Measurements from ENCODE around the gene SOCS4.

The SOCS4 gene

GRCh38 chr14:55094292-55095157 is 67.5 kb downstream of the SOCS4 start:
- Mint-ChIP-seq H3K27me3 (no peaks in the 10 kb centered on the region), H3K9me3 (no peaks in the 10 kb centered on the region), H3K4me3 (no peak overlapping the region), H3K36me3 (no peaks in the 10 kb centered on the region), H3K4me1 (peaks cover 23% of the 10 kb centered on the region), H3K27ac (peak overlapping the region; percentile 23)
- ATAC-seq, result no peak

- Mint-ChIP-seq H3K27ac (peak overlapping the region; percentile 95), H3K9me3 (no peaks in the 10 kb centered on the region), H3K4me3 (peak overlapping the region; percentile 51), H3K27me3 (no peaks in the 10 kb centered on the region), H3K4me1 (peaks cover 43% of the 10 kb centered on the region), H3K36me3 (no peaks in the 10 kb centered on the region)
- ATAC-seq, result peak; percentile 93
Observed at GRCh38 chr14:55097881-55098560, 71.0 kb downstream of the SOCS4 start.

GRCh38 chr14:55098561-55098898 is 71.5 kb downstream of the SOCS4 start:
- Mint-ChIP-seq H3K4me1 (peaks cover 48% of the 10 kb centered on the region), H3K36me3 (no peaks in the 10 kb centered on the region), H3K9me3 (no peaks in the 10 kb centered on the region), H3K27ac (peak overlapping the region; percentile 95), H3K4me3 (peak overlapping the region; percentile 51), H3K27me3 (no peaks in the 10 kb centered on the region)
- ATAC-seq, result no peak
